K562 (cell line): Measurements from ENCODE around the gene TSPAN3. TPM values are rescaled to one million over a fixed set of nuclear protein-coding genes. Genes with fewer than 3 reads are reported as not detected.

Source experiments
- ATF4 ChIP-seq: fragments of 450-650 bp; formaldehyde crosslinking; IDR thresholded peaks from 2 replicates; pipeline ENCODE4 v1.4.0; 2022; ENCODE audit warnings: mild to moderate bottlenecking, moderate library complexity
- FOXA3 ChIP-seq, 2 experiments: fragments of 450-650 bp in 1 of 2; sonication (generic) in 1 of 2; formaldehyde crosslinking; IDR thresholded peaks in 1 of 2; conservative IDR thresholded peaks in 1 of 2; 2 replicates each; pipeline versions ENCODE4 v1.4.0 to v1.8.0; 2020 to 2022; ENCODE audit warnings: mild to moderate bottlenecking in 2 of 2, missing genetic modification reagents in 1 of 2
- HOMEZ ChIP-seq: fragments of 250-450 bp; sonication (Bioruptor Pico); IDR thresholded peaks from 2 replicates; pipeline ENCODE4 v1.4.0; 2020; ENCODE audit warnings: mild to moderate bottlenecking, moderate library complexity
- KDM2B ChIP-seq: fragments of 250-450 bp; sonication (Bioruptor Pico); IDR thresholded peaks from 2 replicates; pipeline ENCODE4 v1.8.0; 2021; ENCODE audit warnings: mild to moderate bottlenecking, moderate library complexity
- ZNF274 ChIP-seq: IDR thresholded peaks from 2 replicates; pipeline ENCODE4 v1.6.1; 2011; ENCODE audit warnings: low read depth, mild to moderate bottlenecking, low read length, moderate library complexity, borderline replicate concordance
- ZNF639 ChIP-seq, 2 experiments: fragments of 200-800 bp in 1 of 2; sonication (Bioruptor generic) in 1 of 2; sonication (generic) in 1 of 2; formaldehyde crosslinking in 1 of 2; IDR thresholded peaks in 1 of 2; conservative IDR thresholded peaks in 1 of 2; 2 replicates each; pipeline versions ENCODE4 v1.5.0 to v1.6.1; 2016 to 2020; ENCODE audit warnings: missing compliant biosample characterization in 1 of 2, missing genetic modification characterization in 1 of 2, missing genetic modification reagents in 1 of 2
- polyA plus RNA-seq, 8 experiments: library from polyadenylated mRNA; depleted of rRNA in 4 of 8; stranded (reverse) in 5 of 8; unstranded in 3 of 8; fragments of >200 nt; fragmentation: Nextera tagmentation in 2 of 8; fragmentation: Illumina TruSeq in 1 of 8; extraction: Ambion mirVana in 2 of 8; extraction: Trizol in 1 of 8; gene quantifications; 2 replicates each; pipeline versions ENCODE4 v1.2.1 to v1.2.3, GENCODE V29; 2011 to 2014; ENCODE audit warnings: inconsistent platforms in 1 of 8, missing spikeins in 1 of 8
- total RNA-seq, 7 experiments: library from RNA; depleted of rRNA in 6 of 7; stranded (reverse); fragments of >200 nt in 6 of 7; fragmentation: Illumina TruSeq in 2 of 7; extraction: Trizol in 2 of 7; gene quantifications; 2 replicates each; pipeline versions ENCODE4 v1.2.1 to v1.2.3, GENCODE V29; 2011 to 2021; ENCODE audit warnings: low replicate concordance in 1 of 7

TSPAN3 gene
- total and polyA plus RNA-seq, 9 of the 15 experiments (the other 6 are each of a cell fraction or from before 2014, with no cell fraction given) = 14.3 to 144 (median 71.1) TPM

GRCh38 chr15:77057072-77057471 is 13.8 kb downstream of the TSPAN3 start (continued):
- TF ChIP-seq ZNF639 (CRISPR knock-in tag; conservative IDR thresholded peaks at IDR 0.05 in 1 of 2, IDR thresholded peaks at IDR 0.05 in 1 of 2) (no peak), FOXA3 (CRISPR knock-in tag; conservative IDR thresholded peaks at IDR 0.05 in 1 of 2, IDR thresholded peaks at IDR 0.05 in 1 of 2) (no peak), KDM2B (no peak), ZNF274 (no peak), ATF4 (CRISPR knock-in tag) (0 out of 2 replicates have a peak, but pooled peaks have one; percentile 30), HOMEZ (no peak)
